Measurements from ENCODE around the gene CEND1.
A peak's percentile ranks its signal among the peaks of the same experiment; 100 is the strongest.

CEND1 gene

GRCh38 chr11:777288-778255, 12.3 kb downstream of the CEND1 start, which contains the start of gene GATD1:
Gene GATD1, minus strand, starts transcription at chr11:777487. Its CDS starts 25 bp downstream, at chr11:777462.
- peak; percentile 86 to 94 (median 87) for DNase-seq

GRCh38 chr11:776561-777287, 13.2 kb downstream of the CEND1 start:
- no peak for DNase-seq

GRCh38 chr11:776263-776560, 13.7 kb downstream of the CEND1 start:
- no peak for DNase-seq

GRCh38 chr11:774873-775592, 14.9 kb downstream of the CEND1 start:
- DNase-seq: no peak

GRCh38 chr11:773830-774229, 16.1 kb downstream of the CEND1 start:
- DNase-seq: no peak

GRCh38 chr11:773425-773824, 16.5 kb downstream of the CEND1 start:
- no peak for DNase-seq

GRCh38 chr11:772429-773390, 17.2 kb downstream of the CEND1 start:
- no peak for DNase-seq

- no peak for DNase-seq
These were observed 18.2 kb downstream of the CEND1 start for GRCh38 chr11:771617-772204.

GRCh38 chr11:770642-771616, 19.0 kb downstream of the CEND1 start:
- no peak for DNase-seq

- no peak for DNase-seq
These were observed 19.8 kb downstream of the CEND1 start for GRCh38 chr11:769887-770641.

- no peak for DNase-seq
These were observed 22.7 kb downstream of the CEND1 start for GRCh38 chr11:767238-767637.

GRCh38 chr11:766936-767210, 23.0 kb downstream of the CEND1 start:
- no peak for DNase-seq

GRCh38 chr11:766106-766935, 23.6 kb downstream of the CEND1 start:
- no peak for DNase-seq

- no peak for DNase-seq
These were observed 24.1 kb downstream of the CEND1 start for GRCh38 chr11:765802-766091.

GRCh38 chr11:765025-765801, 24.7 kb downstream of the CEND1 start:
- peak in 2 of 4 experiments; percentile 46 to 61 for DNase-seq

GRCh38 chr11:764322-765024, 25.4 kb downstream of the CEND1 start:
- no peak for DNase-seq

GRCh38 chr11:763549-764321, 26.2 kb downstream of the CEND1 start:
- DNase-seq: no peak
